A673 (cell line): ENCODE data around the gene CCZ1B. TPM values are rescaled to one million over a fixed set of nuclear protein-coding genes. Genes with fewer than 3 reads are reported as not detected.
"Not testable (repeated sequence)": the region's sequence is repeated elsewhere in the genome, so short reads cannot be mapped to it uniquely, and the experiment has no call there.

Experiments used
- Bru-seq: library from RNA; stranded (reverse); fragments of 400-500 nt; gene quantifications from one replicate; lab custom pipeline; 2021; lab: Mats Ljungman, UMichigan
- BruChase-seq, 2 experiments: library from RNA; stranded (reverse); fragments of 400-500 nt; gene quantifications; one replicate each; lab custom pipeline; 2021; lab: Mats Ljungman, UMichigan
- BruUV-seq: library from RNA; stranded (reverse); fragments of 400-500 nt; replicated peaks from 2 replicates; lab custom pipeline; 2021; lab: Mats Ljungman, UMichigan
- CTCF ChIA-PET: fragments of 300-600 bp; sonication (Branson Sonifier 250); formaldehyde crosslinking; loops from one replicate; lab custom pipeline; 2022; ENCODE audit warnings: antibody characterized with exemption; lab: Charles Lee
- POLR2A ChIA-PET: fragments of 300-600 bp; sonication (Branson Sonifier 250); formaldehyde crosslinking; loops from one replicate; lab custom pipeline; 2022; ENCODE audit warnings: antibody characterized with exemption; ENCODE audit not compliant: low non-redundant PET; lab: Charles Lee
- DNase-seq: peaks from one replicate; pipeline ENCODE4 v3.0.0-alpha.2; 2015; ENCODE audit warnings: low spot score
- H3K27ac ChIP-seq: fragments of 200-600 bp; sonication (generic); 2 replicates; pipeline ENCODE4 v1.5.1; 2016; ENCODE audit warnings: mixed run types, low read depth, mild to moderate bottlenecking, mixed read lengths, antibody characterized with exemption, low read length; ENCODE audit not compliant: poor library complexity, severe bottlenecking
- H3K27me3 ChIP-seq: fragments of 200-600 bp; sonication (generic); replicated peaks from 2 replicates; pipeline ENCODE4 v1.6.1; 2017; ENCODE audit warnings: mixed run types, low read depth, mild to moderate bottlenecking, mixed read lengths, antibody characterized with exemption, low read length; ENCODE audit not compliant: insufficient read depth, poor library complexity
- H3K36me3 ChIP-seq: fragments of 200-600 bp; sonication (generic); 2 replicates; pipeline ENCODE4 v1.6.1; 2016; ENCODE audit warnings: mixed run types, mild to moderate bottlenecking, mixed read lengths, antibody characterized with exemption, low read length; ENCODE audit not compliant: insufficient read depth, poor library complexity, severe bottlenecking
- H3K4me1 ChIP-seq: fragments of 200-600 bp; sonication (generic); 2 replicates; pipeline ENCODE4 v1.6.1; 2017; ENCODE audit warnings: mixed run types, mild to moderate bottlenecking, mixed read lengths, antibody characterized with exemption, low read length; ENCODE audit not compliant: insufficient read depth, poor library complexity, severe bottlenecking
- H3K4me3 ChIP-seq: fragments of 200-600 bp; sonication (generic); 2 replicates; pipeline ENCODE4 v1.5.1; 2016; ENCODE audit warnings: low read depth, mixed run types, mild to moderate bottlenecking, mixed read lengths, low read length; ENCODE audit not compliant: poor library complexity, severe bottlenecking
- H3K9me3 ChIP-seq: fragments of 200-600 bp; sonication (generic); 2 replicates; pipeline ENCODE4 v1.6.1; 2016; ENCODE audit warnings: mixed run types, low read depth, mild to moderate bottlenecking, mixed read lengths, antibody characterized with exemption, low read length; ENCODE audit not compliant: poor library complexity, severe bottlenecking
- CTCF ChIP-seq: fragments of 300-800, 200-600 bp; sonication (generic); conservative IDR thresholded peaks from 2 replicates; pipeline ENCODE4 v1.5.1; 2017; ENCODE audit warnings: low read depth, mild to moderate bottlenecking, antibody characterized with exemption, low read length, moderate library complexity, mixed read lengths
- intact Hi-C: fragments of 100-400 bp; cut with micrococcal nuclease; formaldehyde crosslinking; loops from one replicate; pipeline ENCODE4 v1.10.0; 2022; ENCODE audit not compliant: unreplicated experiment
- long read RNA-seq: library from polyadenylated mRNA; stranded (forward); transcript quantifications from one replicate; pipeline ENCODE4 v2.0.0, GENCODE V29; 2022
- total RNA-seq: library from RNA; stranded (reverse); gene quantifications from 2 replicates; pipeline ENCODE4 v1.2.3, GENCODE V29; 2021

CCZ1B gene
- total RNA-seq (68.6 and 72.0 TPM in 2 replicates), Bru-seq, nascent RNA (percentile 70 among the genes with signal in this experiment), BruChase-seq, experiment 1, labeled RNA remaining after a 2-hour chase (percentile 75 among the genes with signal in this experiment), BruChase-seq, experiment 2, labeled RNA remaining after a 6-hour chase (percentile 74 among the genes with signal in this experiment)
- long read RNA-seq, partial matches to known transcripts: 0 of 12 reads
- long read RNA-seq, other reads (novel, unspliced or antisense): 7 of 12 reads

- Histone ChIP-seq H3K27ac (peak within 1 kb of the TSS; percentile 30), H3K4me3 (peak within 1 kb of the TSS; percentile 49)
- POLR2A ChIA-PET, BruUV-seq, H3K4me1 ChIP-seq, H3K27me3 ChIP-seq, intact Hi-C loops, CTCF ChIA-PET, H3K9me3 ChIP-seq, H3K36me3 ChIP-seq: not testable (repeated sequence)
- DNase-seq: peak; percentile 89
- 0 out of 2 replicates have a peak, but pooled peaks have one; percentile 20 for TF ChIP-seq CTCF
Measured at GRCh38 chr7:6826151-6826550, at the start of gene CCZ1B. Gene CCZ1B, minus strand, starts transcription at chr7:6826275. Its CDS starts 78 bp downstream, at chr7:6826197.

GRCh38 chr7:6875022-6875421, 48.9 kb upstream of the CCZ1B start:
- H3K27me3 ChIP-seq, POLR2A ChIA-PET, DNase-seq, H3K4me3 ChIP-seq, H3K27ac ChIP-seq, intact Hi-C loops, H3K9me3 ChIP-seq, BruUV-seq, CTCF ChIA-PET, H3K36me3 ChIP-seq, H3K4me1 ChIP-seq: not testable (repeated sequence)

GRCh38 chr7:6872246-6872945, 46.3 kb upstream of the CCZ1B start:
- intact Hi-C loops, BruUV-seq: not testable (repeated sequence)

GRCh38 chr7:6871421-6872144, 45.5 kb upstream of the CCZ1B start:
- intact Hi-C loops, POLR2A ChIA-PET, H3K4me3 ChIP-seq, H3K27ac ChIP-seq, H3K4me1 ChIP-seq, H3K9me3 ChIP-seq, CTCF ChIA-PET, DNase-seq, H3K36me3 ChIP-seq, H3K27me3 ChIP-seq, BruUV-seq: not testable (repeated sequence)

More at GRCh38 chr7:6872246-6872945, 46.3 kb upstream of the CCZ1B start:
- CTCF ChIA-PET, H3K36me3 ChIP-seq, H3K4me1 ChIP-seq, DNase-seq, H3K4me3 ChIP-seq, POLR2A ChIA-PET, H3K9me3 ChIP-seq, H3K27ac ChIP-seq, H3K27me3 ChIP-seq: not testable (repeated sequence)

GRCh38 chr7:6864751-6865150, 38.7 kb upstream of the CCZ1B start:
- DNase-seq, H3K4me3 ChIP-seq, H3K36me3 ChIP-seq, CTCF ChIA-PET, H3K4me1 ChIP-seq, H3K27me3 ChIP-seq, intact Hi-C loops, BruUV-seq, H3K9me3 ChIP-seq, POLR2A ChIA-PET, H3K27ac ChIP-seq: not testable (repeated sequence)

GRCh38 chr7:6864188-6864587, 38.1 kb upstream of the CCZ1B start:
- H3K27ac ChIP-seq, H3K27me3 ChIP-seq, BruUV-seq, H3K9me3 ChIP-seq, H3K4me3 ChIP-seq, DNase-seq, POLR2A ChIA-PET, CTCF ChIA-PET, intact Hi-C loops, H3K4me1 ChIP-seq, H3K36me3 ChIP-seq: not testable (repeated sequence)
